Fibroblast of villous mesenchyme (primary cell): ENCODE data around the gene MAGI1. TPM values are rescaled to one million over a fixed set of nuclear protein-coding genes. Genes with fewer than 3 reads are reported as not detected.

ENCODE experiments used
- DNase-seq: peaks from one replicate; pipeline ENCODE4 v3.0.0-alpha.2; 2010; ENCODE audit warnings: low read depth
- H3K4me3 ChIP-seq: 2 replicates; pipeline ENCODE4 v1.5.1; 2011; ENCODE audit warnings: low read depth, mild to moderate bottlenecking, low read length
- total RNA-seq: library from RNA; depleted of rRNA; stranded (reverse); fragments of >200 nt; gene quantifications from 2 replicates; pipeline ENCODE4 v1.2.3, GENCODE V29; 2012
- TF ChIP-seq, protein P1 (sequence below): IDR thresholded peaks from 2 replicates; pipeline ENCODE4 v1.5.1; 2012; ENCODE audit warnings: low read depth, mild to moderate bottlenecking, low read length; ENCODE audit not compliant: insufficient read depth

MAGI1 gene
- total RNA-seq, 1 donor = 20.7 TPM

DNA sequence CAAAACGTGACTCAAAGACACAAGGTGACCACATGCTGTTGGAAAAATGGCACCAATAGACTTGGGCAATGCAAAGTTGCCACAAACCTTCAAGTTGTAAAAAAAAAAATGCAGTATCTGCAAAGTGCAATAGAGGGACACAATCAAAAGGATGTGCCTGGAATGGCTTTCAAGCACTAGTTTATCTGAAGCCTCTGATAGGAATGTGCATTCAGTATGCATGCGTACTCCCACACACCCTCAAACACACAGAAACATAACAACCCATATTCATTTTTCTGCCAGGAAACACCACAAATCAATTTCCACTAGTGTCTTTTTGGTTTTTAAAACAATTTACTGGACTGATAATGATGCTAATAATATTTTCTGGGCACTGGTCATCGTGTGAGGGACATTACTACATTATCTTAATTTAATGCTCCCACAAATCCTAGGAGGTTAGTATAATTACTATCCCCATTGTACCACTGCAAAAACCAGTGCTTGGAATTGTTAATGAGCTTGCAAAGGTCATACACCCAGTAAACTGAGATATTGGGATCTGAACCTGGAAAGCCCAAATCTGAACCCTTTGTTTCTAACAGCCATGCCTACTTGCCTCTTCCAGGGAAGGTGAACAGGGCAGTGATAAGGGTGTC lies 298.7 kb downstream of the MAGI1 start:
- H3K4me3 ChIP-seq = no peak overlapping the region
- DNase-seq = no peak
- TF ChIP-seq, protein P1, sequence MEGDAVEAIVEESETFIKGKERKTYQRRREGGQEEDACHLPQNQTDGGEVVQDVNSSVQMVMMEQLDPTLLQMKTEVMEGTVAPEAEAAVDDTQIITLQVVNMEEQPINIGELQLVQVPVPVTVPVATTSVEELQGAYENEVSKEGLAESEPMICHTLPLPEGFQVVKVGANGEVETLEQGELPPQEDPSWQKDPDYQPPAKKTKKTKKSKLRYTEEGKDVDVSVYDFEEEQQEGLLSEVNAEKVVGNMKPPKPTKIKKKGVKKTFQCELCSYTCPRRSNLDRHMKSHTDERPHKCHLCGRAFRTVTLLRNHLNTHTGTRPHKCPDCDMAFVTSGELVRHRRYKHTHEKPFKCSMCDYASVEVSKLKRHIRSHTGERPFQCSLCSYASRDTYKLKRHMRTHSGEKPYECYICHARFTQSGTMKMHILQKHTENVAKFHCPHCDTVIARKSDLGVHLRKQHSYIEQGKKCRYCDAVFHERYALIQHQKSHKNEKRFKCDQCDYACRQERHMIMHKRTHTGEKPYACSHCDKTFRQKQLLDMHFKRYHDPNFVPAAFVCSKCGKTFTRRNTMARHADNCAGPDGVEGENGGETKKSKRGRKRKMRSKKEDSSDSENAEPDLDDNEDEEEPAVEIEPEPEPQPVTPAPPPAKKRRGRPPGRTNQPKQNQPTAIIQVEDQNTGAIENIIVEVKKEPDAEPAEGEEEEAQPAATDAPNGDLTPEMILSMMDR = no peak

DNA sequence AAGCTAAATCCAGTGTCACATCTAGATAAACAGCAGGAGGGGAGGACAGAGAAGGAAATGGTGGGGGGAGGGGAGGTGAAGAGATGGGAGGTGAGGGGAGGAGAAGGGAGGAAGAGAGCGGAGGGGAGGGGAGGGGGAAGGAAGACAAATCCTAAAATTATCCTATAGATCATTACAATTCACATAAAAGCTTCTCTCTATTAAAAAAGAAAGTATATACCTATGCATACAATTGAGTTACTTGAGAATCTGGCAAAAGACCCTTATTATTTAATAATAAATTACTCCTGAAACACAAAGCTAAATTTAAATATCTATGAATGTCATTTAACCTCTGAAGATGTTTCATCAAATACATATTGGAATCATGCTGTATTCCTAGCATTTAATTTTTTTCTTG lies 303.9 kb downstream of the MAGI1 start:
- no peak overlapping the region for H3K4me3 ChIP-seq
- no peak for DNase-seq
- TF ChIP-seq, protein P1 = no peak

DNA sequence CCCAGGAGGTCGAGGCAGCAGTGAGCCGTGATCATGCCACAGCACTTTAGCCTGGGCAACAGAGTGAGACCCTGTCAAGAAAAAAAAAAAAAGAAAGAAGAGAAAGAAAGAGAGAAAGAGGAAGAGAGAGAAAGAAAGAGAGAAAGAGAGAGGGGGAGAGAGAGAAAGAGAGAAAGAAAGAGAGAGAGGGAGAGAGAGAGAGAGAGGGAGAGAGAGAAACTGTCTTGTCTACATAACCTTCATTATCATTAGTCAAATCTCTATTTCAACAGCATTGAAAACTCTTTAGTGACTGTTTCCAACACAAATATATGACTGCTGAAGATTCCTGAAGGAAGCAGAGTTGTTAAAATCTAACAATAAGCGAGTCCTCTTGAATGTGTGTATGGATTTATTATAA lies 304.3 kb downstream of the MAGI1 start:
- TF ChIP-seq, protein P1 = no peak
- no peak overlapping the region for H3K4me3 ChIP-seq
- DNase-seq = no peak

DNA sequence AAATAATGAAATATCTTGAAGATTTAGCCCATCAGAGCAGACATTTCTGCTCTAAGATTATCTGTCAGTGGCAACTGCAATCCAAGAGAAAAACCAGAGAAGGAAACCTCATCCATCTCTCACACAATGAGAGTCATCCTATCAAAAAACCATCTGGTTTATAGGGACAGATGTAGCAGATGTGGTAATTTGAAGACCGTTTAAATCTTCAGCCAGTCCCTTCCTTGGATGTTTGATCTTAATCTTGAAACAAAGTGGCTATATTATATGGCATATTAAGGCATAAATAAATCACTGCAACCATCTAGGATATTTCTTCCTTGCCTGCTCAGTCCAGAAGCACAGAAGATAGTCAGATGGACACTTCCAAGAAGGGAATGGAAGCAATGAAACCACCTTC lies 305.3 kb downstream of the MAGI1 start:
- DNase-seq = no peak
- H3K4me3 ChIP-seq = no peak overlapping the region
- TF ChIP-seq, protein P1 = no peak

DNA sequence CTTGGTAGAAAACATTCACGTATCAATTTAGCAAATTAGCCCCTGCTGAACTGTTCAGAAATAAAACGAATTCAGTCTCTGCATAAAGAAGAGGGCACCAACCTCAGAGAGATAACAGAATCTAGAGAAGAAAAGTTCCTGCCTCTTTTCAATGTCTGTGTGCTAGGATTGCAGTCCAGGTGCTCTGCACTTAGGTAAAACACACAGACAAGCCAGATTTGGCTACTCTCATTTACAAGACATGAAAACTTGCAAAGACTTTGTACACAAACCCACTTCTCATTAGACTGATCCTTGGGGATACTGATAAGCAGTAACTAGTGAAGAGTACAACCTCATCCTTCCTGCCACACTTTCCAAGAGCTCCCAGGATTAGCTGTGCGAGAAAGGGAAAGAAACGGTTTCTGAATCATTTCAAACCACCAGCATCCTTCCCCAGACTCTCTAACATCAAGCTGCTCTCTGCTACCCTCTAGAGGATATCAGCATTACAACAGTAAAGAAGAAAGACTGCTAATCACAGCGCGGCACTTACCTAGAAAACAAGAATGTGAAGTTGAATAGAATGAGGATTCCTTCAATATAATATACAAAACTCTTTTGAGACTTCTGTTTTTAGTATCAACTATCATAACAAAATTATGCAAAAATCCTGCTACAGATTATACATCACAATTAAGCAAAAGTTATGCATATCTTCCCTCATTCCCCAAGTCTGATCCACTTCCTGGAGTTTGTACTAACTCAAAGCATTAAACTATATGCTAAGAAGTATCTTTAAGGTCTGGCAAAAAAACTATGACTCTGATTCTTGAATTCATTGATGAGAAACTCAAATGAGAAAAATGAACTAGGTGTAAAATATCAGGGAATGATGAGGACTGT lies 306.4 kb downstream of the MAGI1 start:
- DNase-seq = peak; percentile 63
- TF ChIP-seq, protein P1 = peak; percentile 89
- no peak overlapping the region for H3K4me3 ChIP-seq

DNA sequence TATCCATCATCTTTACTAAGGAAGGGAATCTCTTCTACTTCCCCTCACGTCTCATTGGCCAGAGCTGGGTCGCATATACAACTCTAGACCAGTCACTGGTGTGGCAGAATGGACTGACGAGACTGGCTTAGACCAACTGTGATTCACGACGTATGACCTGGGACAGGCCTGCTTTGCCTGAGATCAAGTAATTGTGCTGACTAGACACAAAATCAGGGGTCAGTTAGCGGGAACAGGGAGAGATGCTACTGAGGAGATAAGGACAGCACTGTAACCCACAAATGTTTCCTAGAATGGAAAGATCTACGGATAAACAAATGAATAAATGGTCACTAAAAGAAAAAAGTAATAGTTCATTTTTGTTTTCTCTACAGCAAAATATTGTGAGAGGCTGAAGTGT lies 308.3 kb downstream of the MAGI1 start:
- no peak overlapping the region for H3K4me3 ChIP-seq
- TF ChIP-seq, protein P1 = no peak
- no peak for DNase-seq

DNA sequence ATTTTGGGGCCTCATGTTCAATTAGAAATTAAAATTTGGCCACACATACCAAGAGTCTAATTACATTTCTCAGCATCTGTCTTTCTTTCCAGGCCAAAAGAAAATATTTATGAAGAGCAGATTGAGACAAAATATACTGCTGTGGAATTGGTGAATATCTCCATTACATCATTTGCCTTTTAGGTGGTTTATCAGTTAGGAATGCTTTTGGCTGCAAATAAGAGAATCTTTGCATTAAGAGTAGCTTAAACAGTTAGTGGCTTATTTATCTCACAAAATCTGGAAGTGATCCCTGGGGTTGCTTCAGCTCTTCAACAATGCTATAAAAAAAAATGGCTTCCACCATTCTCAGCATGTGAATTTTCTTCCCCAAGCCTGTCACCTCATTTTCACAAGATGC lies 308.7 kb downstream of the MAGI1 start:
- DNase-seq = no peak
- TF ChIP-seq, protein P1 = no peak
- no peak overlapping the region for H3K4me3 ChIP-seq
